ENCODE measurements around the gene DDX49.

Gene DDX49

DNA sequence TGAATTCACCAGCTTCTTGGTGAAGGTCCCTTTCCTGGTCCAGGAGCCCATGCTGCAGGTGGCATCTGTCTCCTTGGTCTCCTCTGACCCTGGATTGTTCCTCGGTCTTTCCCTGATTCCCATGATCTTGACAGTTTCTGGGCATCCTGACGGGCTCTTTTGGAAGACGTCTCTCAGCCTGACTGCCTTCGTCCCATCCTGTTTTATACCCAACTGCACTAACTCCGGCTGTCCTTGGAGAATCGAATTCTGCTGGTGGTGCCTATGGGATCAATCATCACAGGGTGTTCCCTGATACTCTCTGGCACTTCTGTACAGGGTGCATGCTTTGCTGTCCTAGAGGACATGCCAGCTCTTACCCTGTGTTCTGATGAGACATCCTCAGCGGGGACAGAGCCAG is 42.6 kb upstream of the DDX49 start:
- Histone ChIP-seq H3K4me1 (ENCODE audit: control insufficient read depth in 1 of 2, insufficient read depth in 1 of 2, low read depth in 1 of 2, low read length in 1 of 2) (no peaks in the 10 kb centered on the region), H3K4me3 (ENCODE audit: low read depth in 1 of 2, low read length in 1 of 2) (no peak overlapping the region), H3K9me3 (no peaks in the 10 kb centered on the region), H3K36me3 (no peaks in the 10 kb centered on the region), H3K27ac (no peak overlapping the region), H3K27me3 (no peaks in the 10 kb centered on the region)
- no peak for TF ChIP-seq CTCF (IDR thresholded peaks at IDR 0.05)

DNA sequence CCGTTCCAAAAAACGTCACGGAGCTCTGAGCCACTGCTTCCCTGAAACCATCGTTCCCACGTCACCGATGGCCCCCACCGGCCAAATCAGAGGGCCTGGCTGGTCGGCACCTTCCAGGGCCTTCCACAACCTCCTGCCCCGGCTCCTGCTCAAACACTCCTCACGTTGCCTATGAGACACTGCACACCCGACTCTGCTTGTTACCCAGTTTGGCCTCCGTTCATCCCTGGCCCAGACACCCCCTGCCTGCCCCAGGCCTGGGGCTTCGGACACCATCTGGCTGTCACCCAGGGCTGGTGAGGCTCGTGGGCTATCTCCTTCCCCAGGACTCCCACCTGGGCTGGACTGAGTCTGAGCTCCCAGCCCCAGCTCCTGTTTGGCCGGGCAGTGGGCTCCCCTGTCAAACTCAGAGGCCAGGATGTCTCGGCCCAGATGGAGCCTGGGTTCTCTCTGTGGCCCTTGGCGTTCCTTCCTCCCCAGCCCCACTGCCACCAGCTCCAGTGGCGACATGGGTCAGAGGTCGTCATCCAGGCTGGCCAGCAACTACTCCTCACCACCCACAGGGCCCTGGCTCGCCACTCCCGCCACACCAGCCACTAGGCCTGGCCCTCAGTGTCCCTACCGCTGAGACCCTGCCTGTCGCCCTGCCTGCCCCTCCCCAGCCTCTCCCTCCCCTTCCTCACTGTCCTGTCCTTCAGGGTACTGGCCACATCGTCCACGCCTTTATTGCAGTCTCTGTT is 41.3 kb upstream of the DDX49 start:
- no peak for TF ChIP-seq CTCF (IDR thresholded peaks at IDR 0.05)
- no peaks in the 10 kb centered on the region for H3K27me3 ChIP-seq

DNA sequence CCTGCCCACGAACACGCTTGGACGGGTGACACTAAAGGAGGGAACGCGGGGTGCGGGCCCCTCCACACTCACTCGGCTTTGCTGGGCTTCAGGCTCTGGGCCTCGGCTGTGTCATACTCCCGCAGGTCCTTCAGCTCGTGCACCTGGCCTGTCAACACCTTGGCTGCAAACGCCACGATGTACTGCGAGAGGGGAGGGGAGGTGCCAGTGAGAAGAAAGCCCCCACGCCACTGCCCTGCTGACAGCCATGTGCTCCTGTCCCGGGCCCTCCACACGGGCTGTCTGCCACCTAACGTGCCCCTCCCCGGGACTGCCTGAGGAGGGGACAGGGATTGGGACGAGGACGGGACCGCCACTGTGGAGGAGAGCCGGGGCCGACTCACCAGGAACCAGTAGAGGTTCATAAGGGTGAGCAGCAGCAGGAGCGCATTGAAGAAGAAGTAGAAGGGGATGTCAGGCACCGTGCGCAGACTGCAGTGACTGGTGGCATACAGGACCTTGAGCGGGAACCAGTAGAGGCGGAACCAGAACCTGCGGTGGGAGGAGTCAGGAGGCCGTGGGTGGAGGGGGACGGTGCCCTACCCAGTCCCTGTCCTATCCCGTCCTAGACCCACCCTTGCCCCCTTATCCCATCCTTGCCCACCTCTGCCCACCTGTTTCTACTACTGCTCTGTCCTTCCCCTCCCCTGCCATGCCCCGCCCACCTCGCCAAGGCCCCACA is 40.5 kb upstream of the DDX49 start:
- TF ChIP-seq CTCF (IDR thresholded peaks at IDR 0.05), result no peak
- Histone ChIP-seq H3K36me3 (no peaks in the 10 kb centered on the region), H3K27me3 (no peaks in the 10 kb centered on the region), H3K4me3 (ENCODE audit: low read depth in 1 of 2, low read length in 1 of 2) (no peak overlapping the region), H3K4me1 (ENCODE audit: control insufficient read depth in 1 of 2, insufficient read depth in 1 of 2, low read depth in 1 of 2, low read length in 1 of 2) (no peaks in the 10 kb centered on the region), H3K27ac (no peak overlapping the region), H3K9me3 (no peaks in the 10 kb centered on the region)

More for the DNA sequence above, 41.3 kb upstream of the DDX49 start:
- Histone ChIP-seq H3K36me3 (no peaks in the 10 kb centered on the region), H3K4me3 (ENCODE audit: low read depth in 1 of 2, low read length in 1 of 2) (no peak overlapping the region), H3K9me3 (no peaks in the 10 kb centered on the region), H3K4me1 (ENCODE audit: control insufficient read depth in 1 of 2, insufficient read depth in 1 of 2, low read depth in 1 of 2, low read length in 1 of 2) (no peaks in the 10 kb centered on the region), H3K27ac (no peak overlapping the region)

- TF ChIP-seq CTCF (IDR thresholded peaks at IDR 0.05), result no peak
- Histone ChIP-seq H3K36me3 (no peaks in the 10 kb centered on the region), H3K27ac (no peak overlapping the region), H3K9me3 (no peaks in the 10 kb centered on the region), H3K4me3 (ENCODE audit: low read depth in 1 of 2, low read length in 1 of 2) (no peak overlapping the region), H3K27me3 (no peaks in the 10 kb centered on the region), H3K4me1 (ENCODE audit: control insufficient read depth in 1 of 2, insufficient read depth in 1 of 2, low read depth in 1 of 2, low read length in 1 of 2) (no peaks in the 10 kb centered on the region)
Measured at GRCh38 chr19:18879579-18880373, 39.7 kb upstream of the DDX49 start.

DNA sequence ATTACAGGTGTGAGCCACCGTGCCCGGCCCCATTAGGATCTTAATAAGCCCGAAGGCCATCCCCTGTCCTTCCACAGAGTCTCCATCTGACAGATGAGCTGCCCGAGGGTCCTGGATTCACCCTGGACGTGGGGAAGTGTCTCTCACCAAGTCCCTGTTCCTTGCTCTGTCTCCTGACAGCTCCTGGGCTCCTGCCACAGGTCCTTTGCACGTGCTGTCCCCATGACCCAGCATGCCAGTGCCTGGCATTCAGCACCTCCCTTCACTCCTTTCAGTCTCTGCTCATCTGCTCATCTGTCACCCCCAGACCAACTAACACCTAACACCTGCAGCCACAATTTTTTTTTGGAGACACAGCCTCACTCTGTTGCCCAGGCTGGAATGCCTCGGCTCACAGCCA is 38.0 kb upstream of the DDX49 start:
- Histone ChIP-seq H3K27ac (no peak overlapping the region), H3K36me3 (no peaks in the 10 kb centered on the region), H3K4me1 (ENCODE audit: control insufficient read depth in 1 of 2, insufficient read depth in 1 of 2, low read depth in 1 of 2, low read length in 1 of 2) (no peaks in the 10 kb centered on the region), H3K27me3 (no peaks in the 10 kb centered on the region), H3K9me3 (no peaks in the 10 kb centered on the region), H3K4me3 (ENCODE audit: low read depth in 1 of 2, low read length in 1 of 2) (no peak overlapping the region)
- no peak for TF ChIP-seq CTCF (IDR thresholded peaks at IDR 0.05)

Data from neutrophil (primary cell).